Stimulated activated naive CD4-positive, alpha-beta T cell treated with Interleukin-2 at 50 U/mL for 16 hours (primary cell): ENCODE measurements around the gene SPRED2.

Source experiments
- DNase-seq: peaks from one replicate; lab custom pipeline; 2025; lab: John Stamatoyannopoulos, UW

The SPRED2 gene

GRCh38 chr2:65413106-65413505, 19.3 kb downstream of the SPRED2 start:
- DNase-seq, result no peak

GRCh38 chr2:65411056-65411795, 21.2 kb downstream of the SPRED2 start:
- DNase-seq, result no peak

DNA sequence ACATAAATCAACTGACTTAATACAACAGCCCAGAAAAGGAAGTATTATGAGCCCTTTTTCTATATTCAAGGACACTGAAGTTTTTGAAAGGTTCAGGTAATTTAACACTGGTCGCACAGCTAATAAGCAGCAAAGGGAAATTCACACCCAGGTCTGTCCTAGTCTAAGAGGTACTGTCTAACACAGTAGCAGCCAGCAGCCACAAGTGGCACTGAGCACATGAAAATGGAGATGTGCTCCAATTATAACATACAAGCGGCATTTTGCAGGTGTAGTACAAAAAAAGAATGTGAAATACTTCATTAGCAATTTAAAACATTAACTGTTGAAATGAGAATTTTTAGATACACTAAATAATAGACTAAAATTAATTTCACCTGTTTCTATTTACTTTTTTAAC, 23.4 kb downstream of the SPRED2 start:
- no peak for DNase-seq

DNA sequence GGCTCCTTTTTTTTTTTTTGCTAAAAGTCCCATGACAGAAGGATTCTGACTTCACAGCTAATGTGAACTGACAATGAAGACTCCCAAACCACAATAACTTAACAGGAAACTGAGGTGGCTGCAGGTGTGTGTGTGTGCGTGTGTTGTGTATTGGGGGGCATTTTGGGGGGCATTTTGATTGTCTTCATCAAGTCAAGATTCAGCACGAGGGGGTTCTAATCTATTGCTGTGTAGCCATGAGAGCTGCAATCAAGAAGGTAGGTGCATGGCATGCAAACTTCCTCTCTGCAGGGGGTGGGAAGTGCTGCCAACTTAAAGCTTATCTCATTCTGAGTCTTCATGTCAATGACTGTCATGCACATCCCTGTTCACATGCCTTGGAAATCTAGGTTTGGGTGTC, 25.2 kb downstream of the SPRED2 start:
- no peak for DNase-seq

- no peak for DNase-seq
These were observed 27.3 kb downstream of the SPRED2 start for GRCh38 chr2:65404988-65405697.

DNA sequence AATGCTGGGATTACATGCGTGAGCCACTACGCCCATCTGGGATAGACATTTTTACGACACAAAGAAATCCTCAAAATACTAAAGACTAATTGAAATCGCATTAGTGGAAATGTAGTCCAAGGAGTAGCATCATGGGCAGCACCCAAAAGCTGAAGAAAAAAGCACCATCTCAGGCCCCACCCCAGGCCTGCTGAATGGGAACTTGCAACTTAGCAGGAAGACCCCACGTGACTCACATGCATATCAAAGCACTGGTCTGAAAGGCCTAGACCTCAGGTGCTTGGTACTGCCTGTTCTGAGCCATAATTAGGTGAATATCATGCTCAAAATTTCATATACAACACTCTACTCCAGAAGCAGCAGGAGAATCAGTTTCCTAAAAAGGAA, 28.9 kb downstream of the SPRED2 start:
- DNase-seq, result no peak

DNA sequence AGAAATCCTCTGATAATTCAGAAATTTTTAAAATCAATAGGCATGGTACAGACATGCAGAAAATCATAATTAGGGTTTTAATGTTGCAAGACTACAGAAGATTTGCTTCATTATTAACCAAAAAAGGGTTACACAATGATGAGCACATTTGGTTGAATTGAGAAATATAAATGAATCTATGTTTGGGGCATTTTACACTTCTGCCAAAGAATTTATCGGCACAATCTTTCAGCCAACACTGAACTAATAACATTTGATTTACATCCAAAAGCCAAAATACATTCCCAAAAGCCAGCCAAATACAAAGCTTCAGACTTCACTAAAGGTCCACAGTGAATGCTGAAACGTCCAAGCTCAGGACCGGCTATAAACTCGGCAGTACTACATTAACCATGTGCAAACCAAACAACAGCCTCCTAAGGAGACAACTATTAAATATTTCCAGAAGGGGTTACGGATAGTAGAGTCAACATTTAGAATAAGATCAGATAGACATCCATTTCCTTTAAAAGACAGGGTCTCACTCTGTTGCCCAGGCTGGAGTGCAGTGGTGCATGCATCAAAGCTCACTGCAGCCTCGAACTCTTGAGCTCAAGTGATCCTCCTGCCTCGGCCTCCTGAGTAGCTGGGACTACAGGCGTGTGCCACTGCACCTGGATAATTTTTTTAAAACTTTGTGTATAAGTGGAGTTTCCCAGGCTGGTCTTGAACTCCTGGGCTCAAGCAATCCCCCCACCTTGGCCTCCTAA, 29.4 kb downstream of the SPRED2 start:
- DNase-seq, result no peak

DNA sequence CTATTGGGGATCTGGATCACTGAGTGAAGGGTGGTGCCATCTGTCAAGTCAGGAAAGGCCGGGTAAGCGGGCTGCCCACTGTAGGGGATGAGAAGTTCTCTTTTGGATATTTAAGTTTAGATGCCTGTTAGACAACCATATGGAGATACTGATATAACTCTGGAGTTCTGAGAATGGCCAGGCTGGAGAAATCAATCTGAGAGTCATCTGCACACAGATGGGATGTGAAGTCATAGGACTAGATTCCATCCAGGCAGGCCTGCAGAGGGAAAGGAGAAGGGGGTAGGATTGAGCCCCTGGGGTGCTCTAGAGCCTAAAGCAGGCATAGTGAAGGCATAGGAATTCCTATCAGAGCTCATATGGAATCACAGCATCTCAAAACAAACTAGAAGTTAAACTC, 30.1 kb downstream of the SPRED2 start:
- DNase-seq, result no peak

DNA sequence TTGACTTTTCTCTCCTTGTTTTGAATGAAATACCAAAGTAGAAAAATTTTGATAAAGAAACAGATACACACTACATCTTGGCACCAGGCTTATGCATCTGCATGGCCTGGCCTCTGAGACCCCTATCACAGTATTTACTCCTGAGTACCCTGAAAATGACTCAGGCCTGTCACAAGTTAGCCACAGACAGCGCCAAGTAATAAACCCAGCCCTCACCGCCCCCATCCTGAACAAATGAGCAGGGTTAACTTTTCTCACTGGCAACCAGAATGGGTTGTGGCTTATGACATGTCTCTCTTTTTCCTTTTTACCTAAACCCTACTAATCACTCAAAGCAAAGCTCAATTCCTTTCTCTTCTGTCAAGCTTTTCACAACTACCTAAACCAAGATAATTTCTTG, 35.3 kb downstream of the SPRED2 start:
- DNase-seq, result no peak

DNA sequence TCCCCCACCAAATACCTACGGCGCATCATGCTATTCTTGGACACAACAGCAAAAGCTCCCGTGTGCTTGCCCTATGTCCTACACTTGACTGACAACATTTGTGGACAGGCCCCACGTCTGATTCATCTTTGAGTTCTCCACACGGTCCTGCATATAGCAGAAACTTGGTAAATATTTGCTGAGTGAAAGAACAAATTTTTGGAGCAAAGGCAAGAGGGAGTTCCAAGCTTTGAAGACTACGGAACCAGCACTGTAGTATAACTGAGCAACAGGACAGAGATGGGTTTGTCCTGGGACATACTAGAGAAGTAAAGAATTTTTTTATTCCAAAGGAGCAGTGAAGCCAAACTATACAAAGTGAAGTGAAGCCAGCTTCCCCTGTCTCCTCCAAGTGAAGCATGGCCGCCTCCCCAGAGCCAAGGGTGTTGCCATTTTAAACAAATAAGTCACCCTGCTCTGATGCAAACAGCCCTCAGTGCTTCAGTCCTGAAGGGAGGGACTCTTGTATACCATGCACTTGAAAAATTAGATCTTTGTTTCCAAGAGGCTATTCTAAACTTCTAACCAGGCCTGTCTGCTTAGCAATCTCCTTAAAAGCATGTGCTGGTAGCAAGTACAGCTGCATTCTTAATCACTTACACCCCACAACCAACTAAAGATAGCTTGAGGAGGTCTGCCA, 35.9 kb downstream of the SPRED2 start:
- DNase-seq, result no peak

GRCh38 chr2:65395621-65396347, 36.6 kb downstream of the SPRED2 start:
- DNase-seq, result no peak

GRCh38 chr2:65393743-65394422, 38.5 kb downstream of the SPRED2 start:
- no peak for DNase-seq

GRCh38 chr2:65393046-65393445, 39.4 kb downstream of the SPRED2 start:
- no peak for DNase-seq

DNA sequence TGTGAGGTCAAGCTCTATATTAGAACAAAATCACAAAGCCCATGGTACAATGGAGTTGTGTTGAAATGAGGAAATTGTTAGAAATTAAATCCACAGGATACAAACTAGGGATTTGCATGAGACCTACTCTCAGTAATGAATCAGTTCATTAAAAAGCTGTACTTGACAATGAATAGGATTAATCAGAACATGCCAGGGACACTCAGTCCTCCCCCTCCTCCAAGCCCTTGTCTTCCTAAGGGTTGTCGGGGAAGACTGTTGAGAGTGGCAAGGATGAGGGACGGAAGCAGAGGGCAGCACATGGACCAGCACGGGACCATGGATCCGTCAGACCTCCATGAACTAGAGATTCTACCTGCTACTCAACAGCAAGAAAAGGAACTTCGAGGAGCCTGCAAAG, 39.8 kb downstream of the SPRED2 start:
- DNase-seq, result no peak

DNA sequence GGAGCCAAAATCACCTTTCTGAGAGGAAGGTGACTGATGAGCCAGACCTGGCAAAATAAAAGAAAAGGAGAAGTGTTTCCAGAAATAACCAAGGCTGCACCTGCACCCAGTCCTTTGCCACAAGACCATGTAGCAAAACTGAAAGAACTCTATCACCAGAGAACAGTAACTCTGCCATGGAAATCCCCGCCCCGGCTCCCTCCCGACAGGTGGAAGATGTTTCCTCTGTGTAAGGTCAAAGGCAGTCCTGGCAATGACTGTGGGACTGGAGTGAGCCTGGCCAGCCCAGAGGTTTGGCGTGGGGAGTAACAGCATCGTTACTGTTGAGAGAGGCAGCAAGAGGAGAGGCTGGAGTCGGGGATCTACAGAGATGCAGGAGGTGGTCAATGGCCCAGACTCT, 42.3 kb downstream of the SPRED2 start:
- DNase-seq, result no peak

DNA sequence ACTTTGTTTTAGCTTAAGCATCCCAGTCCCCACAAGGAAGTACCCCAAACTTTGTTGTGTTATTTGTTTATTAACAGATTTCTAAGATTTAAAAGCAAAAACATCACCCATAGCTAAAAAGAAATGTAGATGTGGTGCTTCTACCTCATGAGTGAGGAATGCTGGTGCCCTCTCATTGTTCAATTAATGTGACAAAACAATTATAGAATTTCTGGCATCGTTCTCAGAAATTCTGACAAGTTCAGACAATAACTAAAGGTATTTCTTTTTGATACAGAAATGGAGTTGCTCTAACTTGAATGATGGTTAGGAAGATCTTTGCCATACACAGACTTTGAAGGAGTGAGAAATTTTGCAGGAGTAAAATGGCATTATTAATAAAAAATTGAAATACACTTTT, 42.9 kb downstream of the SPRED2 start:
- no peak for DNase-seq

- no peak for DNase-seq
These were observed 43.6 kb downstream of the SPRED2 start for GRCh38 chr2:65388596-65389390.

DNA sequence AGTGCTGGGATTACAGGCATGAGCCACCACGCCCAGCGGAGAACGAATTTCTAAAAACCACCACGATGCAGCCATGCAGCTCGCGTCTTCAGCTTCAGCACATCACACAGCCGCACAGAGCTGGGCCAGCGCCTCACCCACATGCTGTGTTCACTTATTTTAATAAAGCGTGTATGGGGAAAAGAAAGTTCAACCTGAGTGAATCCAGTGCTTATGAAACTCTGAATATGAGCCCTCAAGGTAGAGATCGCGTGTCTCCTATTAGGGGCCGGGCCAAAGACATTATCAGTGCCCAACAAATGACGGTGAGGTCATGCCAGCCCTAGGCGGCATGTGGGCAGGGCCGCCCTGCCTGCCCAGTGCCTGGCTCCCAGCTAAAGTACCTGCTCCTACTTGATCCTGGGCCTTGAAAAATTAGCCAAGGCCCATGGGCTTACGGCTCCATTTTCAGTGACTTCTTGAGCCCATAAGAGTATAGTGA, 44.3 kb downstream of the SPRED2 start:
- DNase-seq, result no peak

DNA sequence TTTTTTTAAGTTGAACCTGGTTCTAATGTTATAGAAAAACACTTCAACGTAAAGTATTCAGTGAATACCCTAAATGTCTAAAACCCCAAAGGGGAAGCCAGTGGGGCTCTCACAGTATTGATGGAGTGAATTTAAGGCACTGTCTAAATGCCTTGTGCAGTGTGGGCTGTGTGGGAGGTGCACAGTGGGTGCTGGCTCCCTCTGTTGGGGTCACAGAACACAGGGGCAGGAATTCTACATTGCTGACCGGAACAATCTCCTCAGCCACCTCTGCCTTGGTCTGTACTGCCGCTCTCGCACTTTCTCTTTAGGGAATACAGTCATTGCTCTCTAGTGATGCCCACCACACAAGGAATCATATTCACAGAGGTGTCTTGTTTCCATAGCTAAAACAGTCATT, 45.4 kb downstream of the SPRED2 start:
- DNase-seq, result no peak

DNA sequence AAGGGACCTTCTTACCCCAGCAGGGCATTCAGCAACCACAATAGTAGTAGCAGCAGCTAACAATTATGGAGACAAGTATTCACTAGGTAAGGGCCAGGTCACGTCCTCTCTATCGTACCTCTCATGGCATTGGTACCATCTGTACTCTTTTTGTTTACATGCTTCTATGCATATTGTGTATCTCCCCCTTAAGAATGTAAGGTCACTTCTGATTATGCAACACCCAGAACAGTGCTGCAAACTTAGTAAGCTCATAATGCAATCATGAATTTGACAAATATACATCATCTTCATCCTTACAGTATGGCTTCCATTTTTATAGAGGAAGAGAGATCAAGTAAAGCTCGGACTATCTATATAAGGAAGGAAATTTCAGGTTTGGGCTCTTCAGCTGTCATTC, 46.1 kb downstream of the SPRED2 start:
- DNase-seq, result no peak
